Endodermal cell (in vitro differentiated cells): ENCODE results near the gene TRIO. TPM values are rescaled to one million over a fixed set of nuclear protein-coding genes. Genes with fewer than 3 reads are reported as not detected.

Experiments used
- DNase-seq: peaks from one replicate; pipeline ENCODE4 v3.0.0-alpha.2; 2017
- H3K27ac ChIP-seq: 2 replicates; pipeline ENCODE4 v1.5.1; 2013; ENCODE audit warnings: mild to moderate bottlenecking, low read depth, low read length, moderate library complexity
- H3K27me3 ChIP-seq: 2 replicates; pipeline ENCODE4 v1.6.1; 2013; ENCODE audit warnings: mild to moderate bottlenecking, low read length, moderate library complexity; ENCODE audit not compliant: insufficient read depth, control insufficient read depth, poor library complexity, severe bottlenecking
- H3K36me3 ChIP-seq: 2 replicates; pipeline ENCODE4 v1.7.0; 2013; ENCODE audit warnings: mild to moderate bottlenecking, low read length, moderate library complexity; ENCODE audit not compliant: control insufficient read depth, insufficient read depth
- H3K4me1 ChIP-seq: one replicate; pipeline ENCODE4 v1.7.0; 2013; ENCODE audit warnings: low read length; ENCODE audit not compliant: control insufficient read depth, insufficient read depth
- H3K4me3 ChIP-seq: 2 replicates; pipeline ENCODE4 v1.5.1; 2013; ENCODE audit warnings: mild to moderate bottlenecking, low read length, moderate library complexity
- H3K9ac ChIP-seq: 2 replicates; pipeline ENCODE4 v1.6.1; 2013; ENCODE audit warnings: mild to moderate bottlenecking, low read length, moderate library complexity; ENCODE audit not compliant: poor library complexity, severe bottlenecking; ENCODE audit errors: extremely low read depth
- H3K9me3 ChIP-seq: 2 replicates; pipeline ENCODE4 v1.6.1; 2013; ENCODE audit warnings: mild to moderate bottlenecking, low read length, moderate library complexity; ENCODE audit not compliant: control insufficient read depth
- H3K27ac Mint-ChIP-seq: 2 replicates; pipeline ENCODE4 v1.8.0; 2020; ENCODE audit warnings: mixed read lengths
- H3K27me3 Mint-ChIP-seq: 2 replicates; pipeline ENCODE4 v1.8.0; 2021; ENCODE audit warnings: mild to moderate bottlenecking, mixed read lengths; ENCODE audit not compliant: insufficient read depth
- H3K36me3 Mint-ChIP-seq: 2 replicates; pipeline ENCODE4 v1.8.0; 2020; ENCODE audit warnings: low read depth, mixed read lengths
- H3K4me1 Mint-ChIP-seq: 2 replicates; pipeline ENCODE4 v1.8.0; 2020; ENCODE audit warnings: mixed read lengths
- H3K4me3 Mint-ChIP-seq: 2 replicates; pipeline ENCODE4 v1.8.0; 2020; ENCODE audit warnings: mild to moderate bottlenecking, moderate library complexity, mixed read lengths
- H3K9me3 Mint-ChIP-seq: 2 replicates; pipeline ENCODE4 v1.8.0; 2020; ENCODE audit warnings: mild to moderate bottlenecking, mixed read lengths
- CTCF ChIP-seq: fragments of 200-600 bp; sonication (generic); conservative IDR thresholded peaks from 2 replicates; pipeline ENCODE4 v1.5.0; 2021; ENCODE audit warnings: antibody characterized with exemption, mild to moderate bottlenecking
- WGBS, 2 experiments: methylation state at CpG; one replicate each; pipeline versions ENCODE4 v1.1.5 to v1.1.7; 2013; ENCODE audit warnings: missing lambda C conversion rate in 2 of 2, mixed read lengths in 1 of 2; ENCODE audit not compliant: insufficient coverage in 1 of 2, insufficient read length in 1 of 2; 5-methylcytosine and 5-hydroxymethylcytosine counted together
- total RNA-seq, 2 donors: library from RNA; stranded (reverse); fragmentation: NEBNext Ultra II Directional in 1 of 2; extraction: Animal tissue kit (Norgen Biotek cat#: 25700) in 1 of 2; gene quantifications; 2 replicates in 1 of 2; 3 replicates in 1 of 2; pipeline ENCODE4 v1.2.1, GENCODE V29; 2021

Gene TRIO
- total RNA-seq, 2 donors from 2014 or later = 88.3 to 109 TPM

GRCh38 chr5:14210729-14211128 lies 67.6 kb downstream of the TRIO start:
- Histone ChIP-seq H3K4me1 (peaks cover 7% of the 10 kb centered on the region), H3K36me3 (no peaks in the 10 kb centered on the region), H3K4me3 (no peak overlapping the region), H3K27ac (no peak overlapping the region), H3K9ac (no peak overlapping the region), H3K27me3 (peaks cover 47% of the 10 kb centered on the region), H3K9me3 (no peaks in the 10 kb centered on the region)
- H3K27me3 Mint-ChIP-seq = peaks cover 43% of the 10 kb centered on the region
- no peak for DNase-seq
- H3K9me3 Mint-ChIP-seq = no peaks in the 10 kb centered on the region
- no peak overlapping the region for H3K4me3 Mint-ChIP-seq
- no peaks in the 10 kb centered on the region for H3K36me3 Mint-ChIP-seq
- WGBS, 2 experiments = 84 to 85% methylated on average over 3 to 4 of the region's 4 CpGs
- H3K4me1 Mint-ChIP-seq = peaks cover 26% of the 10 kb centered on the region
- H3K27ac Mint-ChIP-seq = no peak overlapping the region
- TF ChIP-seq CTCF = no peak

- WGBS, 2 experiments = 87 to 88% methylated on average over 2 to 5 of the region's 5 CpGs
- H3K9me3 Mint-ChIP-seq = no peaks in the 10 kb centered on the region
- Histone ChIP-seq H3K9ac (no peak overlapping the region), H3K27me3 (peaks cover 59% of the 10 kb centered on the region), H3K36me3 (no peaks in the 10 kb centered on the region), H3K4me3 (no peak overlapping the region), H3K4me1 (peaks cover 12% of the 10 kb centered on the region), H3K9me3 (no peaks in the 10 kb centered on the region), H3K27ac (no peak overlapping the region)
- peaks cover 40% of the 10 kb centered on the region for H3K4me1 Mint-ChIP-seq
- no peaks in the 10 kb centered on the region for H3K36me3 Mint-ChIP-seq
- H3K27me3 Mint-ChIP-seq = peaks cover 57% of the 10 kb centered on the region
- no peak overlapping the region for H3K4me3 Mint-ChIP-seq
- no peak overlapping the region for H3K27ac Mint-ChIP-seq
- no peak for DNase-seq
- TF ChIP-seq CTCF = no peak
Observed at GRCh38 chr5:14211818-14212803, 69.0 kb downstream of the TRIO start.

- peaks cover 64% of the 10 kb centered on the region for H3K27me3 Mint-ChIP-seq
- Histone ChIP-seq H3K9ac (no peak overlapping the region), H3K4me3 (no peak overlapping the region), H3K36me3 (no peaks in the 10 kb centered on the region), H3K4me1 (peaks cover 12% of the 10 kb centered on the region), H3K27ac (no peak overlapping the region), H3K27me3 (peaks cover 66% of the 10 kb centered on the region), H3K9me3 (no peaks in the 10 kb centered on the region)
- WGBS, 2 experiments = 68 to 89% methylated on average over 3 of the region's 4 CpGs
- H3K36me3 Mint-ChIP-seq = no peaks in the 10 kb centered on the region
- no peaks in the 10 kb centered on the region for H3K9me3 Mint-ChIP-seq
- no peak overlapping the region for H3K27ac Mint-ChIP-seq
- no peak for TF ChIP-seq CTCF
- DNase-seq = no peak
- no peak overlapping the region for H3K4me3 Mint-ChIP-seq
- peaks cover 40% of the 10 kb centered on the region for H3K4me1 Mint-ChIP-seq
Observed at GRCh38 chr5:14212838-14213237, 69.7 kb downstream of the TRIO start.
